Activated T-helper 1 cell treated with Interleukin-2 at 50 U/mL for 16 hours (primary cell): ENCODE measurements around the gene DENND1A.
"Not testable (repeated sequence)": the region's sequence is repeated elsewhere in the genome, so short reads cannot be mapped to it uniquely, and the experiment has no call there.

Experiments used
- DNase-seq: peaks from one replicate; pipeline ENCODE4 v3.0.0-alpha.2; 2020; ENCODE audit warnings: low read depth

DENND1A gene

GRCh38 chr9:123411636-123412035 lies 518.3 kb downstream of the DENND1A start:
- no peak for DNase-seq

- DNase-seq = no peak
These were observed 518.7 kb downstream of the DENND1A start for GRCh38 chr9:123411191-123411590.

DNA sequence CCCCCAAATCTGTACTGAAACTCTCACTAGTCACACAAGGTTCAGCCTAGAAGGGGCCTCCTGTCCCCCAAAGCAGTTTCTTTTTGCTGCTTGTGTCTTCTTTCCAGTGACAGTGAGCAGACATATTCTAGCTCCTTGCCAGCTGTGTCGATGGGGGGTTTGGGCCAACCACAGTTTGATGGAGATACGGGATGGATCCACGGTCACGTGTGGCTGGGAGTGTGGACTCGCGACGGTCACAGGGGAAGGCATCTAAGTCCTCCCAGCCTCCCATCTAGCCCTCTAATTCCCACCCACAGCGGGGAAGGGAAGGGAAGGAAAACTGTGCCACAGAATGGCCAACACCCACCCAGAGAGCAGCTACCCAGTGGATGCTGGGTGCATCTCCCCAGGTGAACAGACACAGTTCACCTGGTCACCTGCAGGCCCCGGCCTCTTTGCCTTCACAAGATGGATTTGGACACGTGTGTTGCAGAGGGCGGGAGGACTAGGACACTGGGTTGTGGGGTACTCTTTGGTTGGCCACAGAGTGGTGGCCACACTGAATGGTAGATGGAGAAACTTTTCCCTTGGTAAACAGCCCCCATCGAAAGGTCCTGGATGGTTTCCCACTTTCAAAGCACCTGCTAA lies 519.5 kb downstream of the DENND1A start:
- DNase-seq = no peak

DNA sequence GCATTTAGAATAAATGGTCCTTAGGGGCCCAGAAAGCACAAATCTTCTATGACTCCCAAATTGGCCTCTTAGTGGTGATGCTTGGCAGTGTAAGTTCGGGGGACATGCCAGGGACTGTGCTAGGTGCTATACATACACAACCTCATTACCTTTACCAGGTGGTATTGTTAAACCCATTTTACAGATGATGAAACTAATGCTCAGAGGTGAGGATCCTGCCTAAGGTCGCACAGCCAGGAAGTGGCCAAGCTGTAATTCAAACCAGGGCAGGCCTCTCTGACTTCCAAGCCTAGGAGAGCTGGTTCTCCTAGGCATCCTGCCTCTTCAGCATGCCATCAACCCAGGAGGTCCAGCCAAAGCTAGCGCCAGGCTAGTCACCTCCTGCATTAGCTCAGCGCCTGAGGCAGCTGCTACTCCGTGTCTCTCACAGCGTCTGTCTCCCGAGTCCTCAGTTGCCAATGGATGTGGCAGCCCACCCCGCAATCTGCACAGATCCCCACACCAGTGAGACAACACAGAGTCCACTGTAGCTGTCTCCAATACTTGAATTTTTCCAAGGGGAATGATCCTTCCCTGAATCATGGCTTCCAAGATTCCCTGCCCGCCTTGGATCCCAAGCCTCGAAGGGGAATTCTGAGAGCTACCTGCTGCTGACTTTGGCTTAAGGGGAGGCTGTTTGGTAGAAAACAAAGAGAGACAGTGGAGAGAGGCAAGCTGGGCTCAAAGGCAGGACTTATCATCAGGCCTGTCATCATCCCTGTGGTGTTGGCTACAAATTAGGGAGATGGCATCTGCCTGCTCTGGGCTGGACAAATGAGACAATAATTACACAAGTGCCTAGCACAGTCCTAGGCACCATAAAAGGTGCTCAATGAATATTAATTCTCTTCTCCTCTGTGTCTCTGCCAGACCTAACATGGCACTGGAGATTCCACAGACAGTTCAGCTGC lies 521.3 kb downstream of the DENND1A start:
- DNase-seq = no peak

- no peak for DNase-seq
These were observed 522.6 kb downstream of the DENND1A start for GRCh38 chr9:123407217-123407851.

GRCh38 chr9:123406691-123407216 lies 523.2 kb downstream of the DENND1A start:
- no peak for DNase-seq

DNA sequence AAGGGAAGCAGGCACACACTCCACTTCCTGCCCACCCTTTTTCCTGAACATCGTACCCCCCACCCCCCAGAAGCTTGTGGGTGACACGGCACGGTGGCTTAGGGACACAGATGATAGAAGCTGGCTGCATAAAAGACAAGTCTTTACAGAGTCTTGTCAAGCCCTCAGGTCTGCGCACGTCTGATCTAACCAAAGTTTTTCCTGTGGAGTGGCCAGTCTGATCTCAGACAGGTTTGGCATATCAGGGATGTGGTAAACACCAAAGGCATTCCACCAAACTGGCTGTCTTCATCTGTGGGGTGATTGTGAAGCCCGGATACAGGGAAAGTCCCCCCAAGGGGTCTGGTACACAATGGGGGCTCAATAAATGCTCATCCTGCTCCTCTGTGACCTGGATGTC lies 523.9 kb downstream of the DENND1A start:
- no peak for DNase-seq

GRCh38 chr9:123402981-123403509 lies 526.9 kb downstream of the DENND1A start:
- DNase-seq = no peak

- DNase-seq = no peak
These were observed 527.9 kb downstream of the DENND1A start for GRCh38 chr9:123401879-123402513.

GRCh38 chr9:123400926-123401503 lies 528.9 kb downstream of the DENND1A start:
- DNase-seq = no peak

DNA sequence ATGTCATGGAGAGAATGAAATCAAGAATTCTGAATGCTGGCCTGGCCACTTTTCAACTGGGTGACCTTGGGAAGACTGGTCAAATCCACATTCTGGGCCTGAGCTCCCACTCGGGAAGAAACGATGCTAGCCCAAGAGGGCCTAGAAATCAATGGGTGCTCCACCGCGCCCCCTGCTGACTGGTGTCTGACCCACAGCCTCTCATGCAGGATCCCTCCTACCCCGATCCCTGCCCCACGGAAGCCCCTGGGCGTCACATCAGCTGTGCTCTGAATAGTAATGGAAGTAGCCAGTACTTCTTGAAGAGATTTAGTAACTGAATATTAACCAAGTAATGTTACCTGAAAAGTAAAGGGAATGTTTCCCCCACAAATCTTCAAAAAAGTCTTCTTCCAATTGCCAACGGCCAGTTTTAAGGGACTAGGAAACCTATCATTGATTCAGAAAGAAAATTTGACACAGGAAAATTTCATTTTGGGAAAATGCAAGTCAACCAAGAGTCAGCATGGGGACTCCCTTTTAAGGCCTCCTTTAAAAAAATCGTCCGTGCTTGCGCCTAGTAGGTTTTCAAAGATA lies 530.0 kb downstream of the DENND1A start:
- DNase-seq = no peak

DNA sequence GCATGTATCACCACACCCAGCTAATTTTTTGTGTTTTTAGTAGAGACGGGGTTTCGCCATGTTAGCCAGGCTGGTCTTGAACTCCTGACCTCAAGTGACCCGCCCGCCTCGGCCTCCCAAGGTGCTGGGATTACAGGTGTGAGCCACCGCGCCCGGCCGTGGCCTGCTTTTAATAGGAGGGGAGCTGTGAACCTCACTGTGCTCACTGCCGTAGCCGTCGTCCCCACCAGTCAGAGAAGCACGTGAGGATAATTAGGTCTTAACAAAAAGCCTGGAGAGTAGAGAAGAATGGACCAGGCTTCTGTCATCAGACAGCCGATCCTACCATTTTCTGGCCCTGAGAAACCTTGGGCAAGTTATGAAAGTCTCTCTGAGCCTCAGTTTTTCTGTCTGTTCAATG lies 531.0 kb downstream of the DENND1A start:
- DNase-seq = not testable (repeated sequence)

GRCh38 chr9:123397975-123398374 lies 532.0 kb downstream of the DENND1A start:
- DNase-seq = no peak

DNA sequence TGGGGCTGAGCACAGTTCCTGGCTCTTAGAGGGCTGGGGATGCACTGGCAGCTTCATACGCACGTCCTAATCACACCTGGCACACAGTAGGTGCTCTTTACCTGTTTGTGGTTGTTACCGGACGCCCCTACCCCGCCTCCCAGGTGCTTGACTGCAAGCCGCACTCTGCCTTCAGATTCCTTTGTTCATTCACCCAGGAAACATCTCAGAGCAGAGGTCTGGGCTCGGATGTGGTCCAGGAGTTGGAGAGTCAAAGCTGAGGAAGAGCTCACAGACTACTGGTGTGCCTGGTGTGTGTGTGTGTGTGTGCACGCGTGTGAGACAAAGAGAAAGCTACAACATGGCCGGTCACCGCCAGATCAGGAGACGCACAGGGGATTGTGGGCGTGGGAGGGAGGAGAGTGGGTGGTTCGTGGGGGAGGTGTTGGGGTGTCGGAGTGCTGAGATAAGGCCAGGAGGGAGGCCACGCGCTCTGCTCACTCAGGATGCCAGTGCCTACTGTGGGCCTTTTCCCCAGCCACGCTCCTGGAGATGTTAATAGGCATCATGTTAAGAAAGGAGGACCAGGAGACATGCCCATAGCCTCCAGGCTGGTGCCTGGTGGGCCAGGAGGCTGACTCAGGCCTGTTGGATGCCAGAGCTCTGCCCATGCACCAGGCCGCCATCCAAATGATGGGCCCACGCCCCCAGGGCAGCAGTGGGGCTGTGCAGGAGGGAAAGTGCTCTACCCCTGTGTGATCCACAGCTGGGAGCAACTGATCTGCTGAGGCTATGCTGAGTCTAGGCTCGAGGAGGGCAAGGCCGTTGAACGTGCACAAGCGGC lies 534.0 kb downstream of the DENND1A start:
- no peak for DNase-seq

DNA sequence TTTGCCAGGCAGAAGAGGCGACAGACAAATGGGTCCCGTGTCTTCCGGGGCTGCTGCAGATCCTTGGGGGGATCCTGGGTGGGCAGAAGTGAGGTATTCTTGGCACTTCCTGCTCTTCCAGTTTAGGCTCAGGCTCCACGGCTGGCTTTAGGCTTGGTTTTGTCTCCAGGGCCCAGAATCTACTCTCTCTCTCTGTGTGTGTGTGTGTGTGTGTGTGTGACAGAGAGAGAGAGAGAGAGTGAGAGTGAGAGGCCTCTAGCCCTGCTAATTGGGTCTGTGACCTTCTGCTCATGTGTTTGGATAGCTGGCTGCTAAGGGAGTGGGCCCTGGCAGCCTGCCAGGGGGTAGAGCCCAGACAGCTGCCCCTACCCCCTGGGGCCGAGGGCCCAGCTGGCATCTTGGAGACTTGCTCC lies 534.6 kb downstream of the DENND1A start:
- DNase-seq = no peak

DNA sequence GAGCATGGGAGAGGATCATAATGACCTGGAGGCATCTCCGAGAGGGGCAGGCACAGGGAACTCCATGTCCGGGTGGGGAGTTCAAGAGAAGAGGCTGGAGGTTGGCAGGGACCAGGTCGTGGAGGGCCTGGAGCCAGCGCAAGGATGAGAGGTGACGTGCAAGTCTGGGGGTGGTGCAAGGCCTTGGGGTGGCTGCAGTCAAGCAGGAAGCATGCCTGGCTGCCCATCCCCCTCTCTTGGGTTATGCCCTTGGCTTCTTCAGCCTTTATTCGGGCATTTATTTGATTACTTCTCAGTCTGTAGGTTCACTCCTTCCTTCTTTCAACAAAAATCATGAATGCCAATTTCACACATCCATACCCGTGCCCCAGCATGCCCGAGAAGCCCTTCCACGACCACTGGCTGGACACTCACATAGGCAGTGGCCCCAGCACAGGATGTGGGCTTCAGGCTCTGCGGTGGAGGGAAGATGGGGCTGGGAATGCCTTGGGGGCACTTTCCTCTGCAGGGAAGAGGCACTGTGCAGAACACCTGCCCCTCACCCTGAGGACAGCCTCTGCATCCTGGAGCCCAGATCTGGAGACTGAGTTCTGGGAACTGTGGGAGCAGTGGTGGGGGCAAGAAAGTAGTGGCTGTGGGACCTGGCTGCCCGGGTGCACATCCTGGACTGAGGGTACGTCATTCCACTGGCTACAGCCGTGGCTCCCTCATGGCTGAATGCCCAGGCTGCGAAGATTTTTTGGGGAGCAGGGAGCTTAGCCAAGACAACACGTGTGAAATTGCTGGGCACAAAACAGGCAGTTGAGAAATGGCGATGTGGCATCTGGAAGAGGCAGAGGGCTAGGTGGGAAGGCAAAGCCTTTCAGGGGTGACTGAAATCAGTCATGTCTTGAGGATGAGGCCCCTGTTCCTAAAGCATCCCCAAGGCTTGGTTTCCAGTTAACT lies 535.4 kb downstream of the DENND1A start:
- DNase-seq = no peak

DNA sequence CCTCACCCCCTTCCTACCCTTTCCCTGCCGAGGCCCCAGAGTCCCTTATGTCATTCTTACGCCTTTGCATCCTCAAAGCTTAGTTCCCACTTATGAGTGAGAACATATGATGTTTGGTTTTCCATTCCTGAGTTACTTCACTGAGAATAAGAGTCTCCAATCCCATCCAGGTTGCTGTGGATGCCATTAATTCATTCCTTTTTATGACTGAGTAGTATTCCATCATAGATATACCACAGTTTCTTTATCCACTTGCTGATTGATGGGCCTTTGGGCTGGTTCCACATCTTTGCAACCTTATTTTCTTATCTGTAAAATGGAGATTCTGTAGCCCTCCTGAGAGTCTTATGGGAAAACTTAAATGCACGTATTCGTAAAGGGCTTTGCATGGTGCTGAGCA lies 537.1 kb downstream of the DENND1A start:
- DNase-seq = no peak

GRCh38 chr9:123391946-123392345 lies 538.0 kb downstream of the DENND1A start:
- DNase-seq = no peak

DNA sequence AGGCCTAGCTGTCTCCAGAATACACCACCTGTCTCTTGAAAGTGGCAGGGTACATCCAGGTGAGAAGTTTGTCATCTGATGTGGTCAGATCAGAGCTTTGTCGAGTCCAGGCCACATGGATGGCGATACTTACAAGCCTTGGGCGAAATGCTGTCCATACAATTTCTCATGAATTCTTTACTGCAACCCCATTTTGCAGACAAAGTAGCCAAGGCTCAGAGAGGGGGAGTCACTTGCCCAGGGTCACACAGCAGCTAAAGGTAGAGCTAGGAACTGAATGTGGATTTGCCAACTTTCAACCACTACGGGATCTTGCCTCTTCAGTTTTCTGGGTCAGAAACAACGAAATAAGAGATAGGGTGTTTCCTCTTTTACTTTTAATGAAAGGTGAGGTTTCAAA lies 538.7 kb downstream of the DENND1A start:
- DNase-seq = no peak
